Measurements from ENCODE around the gene MYO1A.
"Not testable (repeated sequence)": the region's sequence is repeated elsewhere in the genome, so short reads cannot be mapped to it uniquely, and the experiment has no call there.

MYO1A gene

DNA sequence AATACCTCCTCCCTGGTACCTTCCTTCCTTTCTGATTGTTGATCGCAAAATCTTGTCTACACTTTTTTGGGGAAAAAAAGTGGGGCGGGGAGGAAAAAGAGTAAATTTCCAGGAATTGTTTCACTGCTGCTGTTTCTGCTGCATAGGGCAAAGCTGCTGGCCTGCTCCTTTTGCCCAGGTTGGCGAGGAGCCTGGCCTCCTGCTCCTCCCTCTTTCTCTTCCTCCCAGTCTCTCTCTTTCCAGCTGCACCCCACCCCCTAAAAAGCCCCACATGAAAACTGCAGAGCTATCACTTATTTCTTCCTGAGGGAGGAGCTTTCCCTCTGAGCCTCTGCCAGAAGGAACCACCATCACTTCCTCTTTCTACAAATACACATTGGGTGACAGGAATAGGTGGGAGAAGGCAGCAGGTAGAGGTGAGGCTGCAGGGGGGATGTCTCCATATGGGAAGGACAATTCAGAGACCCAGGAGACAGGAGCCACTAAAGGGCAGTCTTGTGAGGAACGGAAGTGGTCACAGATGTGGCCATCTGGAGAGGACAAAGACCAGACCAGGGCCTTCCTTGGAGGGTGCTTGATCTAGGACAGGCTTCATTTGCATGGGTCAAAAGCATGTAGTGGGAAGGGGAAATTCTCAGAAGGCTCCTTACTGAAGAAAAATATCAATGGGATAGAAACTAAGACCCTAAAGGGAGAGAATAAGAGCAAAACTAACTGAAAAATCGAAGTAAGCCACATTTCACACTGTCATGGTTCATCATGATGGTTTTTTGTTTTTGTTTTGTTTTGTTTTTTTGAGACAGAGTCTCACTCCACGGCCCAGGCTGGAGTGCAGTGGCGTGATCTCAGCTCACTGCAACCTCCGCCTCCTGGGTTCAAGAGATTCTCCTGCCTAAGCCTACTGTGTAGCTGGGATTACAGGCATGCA, 58.3 kb downstream of the MYO1A start:
- peak in 1 of 2 donors; percentile 48 for DNase-seq

DNA sequence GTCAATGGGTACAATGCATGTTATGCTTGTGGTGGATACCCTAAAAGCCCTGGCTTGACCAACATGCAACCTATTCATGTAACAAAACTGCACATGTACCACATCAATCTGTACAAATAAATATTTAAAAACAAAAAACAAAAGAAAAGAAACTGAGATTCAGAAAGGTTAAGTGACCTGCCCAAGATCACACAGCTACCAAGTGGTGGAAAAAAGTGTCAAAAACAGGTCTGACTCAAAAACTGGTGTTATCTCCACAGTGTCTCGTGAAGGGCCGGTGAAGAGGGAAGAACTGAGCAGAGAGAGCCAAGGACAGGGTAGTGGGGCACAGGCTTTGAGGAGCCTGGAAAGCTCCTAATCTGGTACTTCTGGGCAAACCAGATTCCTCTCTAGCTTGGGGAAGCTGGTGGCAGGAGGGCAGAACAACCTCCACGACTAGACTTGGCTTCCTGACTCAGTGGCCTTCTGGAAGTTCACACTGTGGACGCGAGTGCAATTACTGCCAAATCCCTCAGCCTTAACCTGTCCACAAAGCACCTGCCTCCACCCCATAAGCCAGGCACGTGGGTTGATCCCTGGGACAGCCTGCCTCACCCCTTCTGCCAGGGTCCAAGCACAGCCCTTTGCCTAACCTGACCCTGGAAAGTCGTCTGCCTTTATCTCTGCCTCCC, 59.1 kb downstream of the MYO1A start:
- no peak for DNase-seq

DNA sequence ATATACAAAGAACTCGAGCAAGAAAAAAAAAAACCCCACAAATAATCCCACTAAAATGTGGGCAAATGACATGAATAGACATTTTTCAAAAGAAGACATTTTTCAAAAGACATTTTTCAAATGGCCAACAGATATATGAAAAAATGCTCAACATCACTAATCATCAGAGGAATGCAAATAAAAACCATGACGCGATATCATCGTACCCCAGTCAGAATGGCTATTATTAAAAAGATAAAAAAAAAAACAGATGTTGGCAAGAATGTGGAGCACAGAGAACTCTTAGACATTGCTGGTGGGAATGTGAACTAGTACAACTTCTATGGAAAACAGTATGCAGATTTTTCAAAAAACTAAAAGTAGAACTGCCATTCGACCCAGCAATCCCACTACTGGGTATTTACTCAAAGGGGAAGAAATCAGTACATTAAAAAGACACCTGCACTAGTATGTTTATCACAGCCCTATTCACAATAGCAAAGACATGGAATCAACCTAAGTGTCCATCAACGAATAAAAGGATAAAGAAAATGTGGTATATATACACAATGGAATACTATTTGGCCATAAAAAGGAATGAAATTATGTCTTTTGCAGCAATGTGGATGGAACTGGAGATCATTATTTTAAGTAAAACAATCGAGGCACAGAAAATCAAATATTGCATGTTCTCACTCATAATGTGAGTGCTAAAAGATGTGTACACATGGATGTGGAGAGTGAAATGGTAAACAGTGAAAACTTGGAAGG, 59.9 kb downstream of the MYO1A start:
- DNase-seq, result no peak

DNA sequence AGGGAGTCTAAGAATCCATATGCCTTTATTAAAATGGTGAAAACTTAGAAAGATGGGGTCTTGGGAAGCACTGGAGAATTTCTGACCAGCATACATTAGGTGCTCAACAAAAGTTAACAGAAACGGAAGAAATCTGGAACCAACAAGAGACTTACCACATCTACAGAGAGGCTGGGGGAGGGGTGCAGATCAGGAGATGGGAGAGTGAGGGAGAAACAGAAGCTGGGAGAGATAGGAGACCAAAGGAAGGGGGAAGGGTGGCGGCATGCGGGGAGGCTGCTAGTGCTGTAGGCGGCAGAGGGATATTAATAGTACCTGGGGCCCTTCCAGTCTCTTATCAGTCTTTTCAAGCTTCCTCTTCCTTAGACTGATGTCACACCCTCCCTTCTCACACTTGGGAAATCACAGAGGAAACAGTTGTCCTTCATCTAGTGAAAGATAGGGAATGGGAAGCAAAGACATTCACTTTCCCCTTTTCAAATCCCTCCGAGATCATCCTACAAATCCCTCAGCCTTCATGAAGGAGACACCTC, 61.7 kb downstream of the MYO1A start:
- DNase-seq, result peak in 1 of 2 donors; percentile 63

DNA sequence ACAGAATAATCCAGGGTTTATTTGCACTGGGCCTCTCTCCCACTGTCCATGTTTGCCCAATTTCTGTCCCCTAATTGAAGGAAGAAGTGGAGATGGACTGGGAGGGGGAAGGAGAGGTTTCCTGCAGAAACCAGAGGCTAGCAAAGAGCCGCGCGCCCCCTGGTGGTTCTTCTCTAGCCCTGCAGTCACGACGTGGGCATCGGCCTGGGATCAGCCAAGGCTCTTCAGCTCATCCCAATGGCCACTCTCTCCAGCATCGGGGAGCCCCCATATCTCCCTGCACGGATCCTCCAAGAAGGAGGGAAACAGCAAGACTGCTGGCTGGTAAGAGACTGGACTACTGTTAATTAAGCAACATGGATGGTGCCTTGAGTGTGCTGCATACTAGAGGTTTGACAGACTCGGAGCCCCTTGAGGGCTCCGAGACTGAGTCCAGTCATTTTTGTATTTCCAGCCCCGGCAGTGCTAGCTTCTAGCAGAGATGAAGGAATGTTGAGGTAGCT, 62.3 kb downstream of the MYO1A start:
- DNase-seq, result peak; percentile 58 to 94

DNA sequence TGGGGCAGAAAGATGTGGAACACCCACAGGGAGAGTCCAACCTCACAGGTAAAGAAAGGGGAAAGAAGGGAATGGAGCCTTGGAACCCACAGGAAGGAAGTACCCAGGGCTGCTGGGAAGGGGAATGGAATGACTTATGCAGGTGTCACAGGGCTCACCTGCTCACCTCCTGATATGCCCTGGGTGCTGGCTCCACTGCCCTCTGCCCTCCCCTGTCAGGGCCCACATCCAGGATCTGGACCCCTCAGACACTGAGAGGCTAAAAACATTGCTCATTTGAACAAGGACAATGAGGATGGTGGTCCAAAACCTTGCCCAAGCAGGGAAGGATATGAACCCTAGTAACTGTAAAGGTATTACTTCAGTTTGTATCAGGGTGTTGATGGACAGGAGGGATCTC, 62.9 kb downstream of the MYO1A start:
- DNase-seq, result no peak

DNA sequence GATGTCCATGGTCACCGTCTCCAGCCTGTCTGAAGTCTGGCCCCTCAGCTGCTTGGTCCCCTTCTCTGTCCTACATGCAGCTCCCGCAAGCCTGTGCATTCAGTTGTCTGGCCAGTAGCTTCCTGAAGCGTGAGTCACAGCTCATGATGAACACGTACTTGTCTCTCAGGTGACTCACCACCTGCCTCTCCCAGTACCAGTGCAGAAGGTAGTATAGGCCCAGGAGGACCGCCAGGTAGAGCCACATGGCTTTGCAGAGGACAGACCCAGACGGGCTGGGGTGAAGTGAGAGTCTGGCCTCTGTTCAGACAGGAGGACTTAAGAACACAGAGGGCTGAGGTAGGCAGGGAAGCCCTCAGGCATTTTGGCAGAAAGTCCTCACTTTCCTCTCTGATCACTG, 64.2 kb downstream of the MYO1A start:
- DNase-seq, result not testable (repeated sequence)

DNA sequence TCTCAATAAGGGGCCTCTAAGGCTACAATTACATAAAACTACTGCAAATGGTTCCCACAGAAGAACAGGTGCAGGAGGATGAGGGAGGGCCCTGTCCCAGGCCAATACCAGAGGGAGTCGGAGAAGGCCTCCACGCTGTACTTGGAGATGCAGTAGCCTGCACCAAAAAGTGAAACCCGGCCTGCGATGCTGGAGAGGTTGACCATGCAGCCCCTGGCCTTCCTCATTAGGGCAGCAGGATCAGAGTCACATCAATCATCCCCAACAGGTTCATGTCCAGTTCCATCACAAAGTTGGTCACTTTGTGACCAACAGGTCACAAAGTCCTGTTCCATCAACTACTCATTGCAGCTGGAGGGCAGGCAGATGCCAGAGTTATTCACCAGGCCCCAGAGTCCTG, 66.5 kb downstream of the MYO1A start:
- no peak for DNase-seq

DNA sequence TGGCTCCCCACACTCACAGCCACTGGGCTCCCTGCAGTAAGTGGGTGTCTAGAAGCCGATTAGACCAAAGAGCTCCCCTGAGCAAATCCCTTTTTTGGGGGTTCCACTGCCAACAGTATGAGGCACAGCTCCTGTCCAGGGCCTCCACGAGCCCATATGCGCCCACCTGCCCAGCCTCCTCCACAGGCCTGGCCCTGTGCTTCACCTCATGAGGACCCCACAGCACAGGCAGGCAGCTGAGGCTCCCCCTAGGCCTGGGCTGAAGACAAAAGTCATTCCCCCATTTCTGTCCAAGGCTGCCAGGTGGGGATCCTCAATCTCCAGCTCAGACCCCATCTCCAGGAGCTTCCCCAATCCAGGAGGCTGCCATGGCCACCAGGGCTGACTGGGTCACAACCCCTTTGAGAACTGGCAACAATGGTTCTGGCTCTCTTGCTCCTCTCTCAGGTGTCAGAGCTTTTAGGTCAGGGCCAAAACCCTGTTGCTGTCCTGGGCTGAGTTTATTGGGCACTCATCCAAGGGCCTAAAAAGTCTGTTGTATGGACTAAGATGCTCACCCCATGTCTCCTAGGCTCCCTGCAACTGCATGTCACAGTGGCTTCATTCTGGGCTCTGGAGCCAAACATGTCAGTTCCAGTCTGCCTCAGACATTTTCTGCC, 67.2 kb downstream of the MYO1A start:
- DNase-seq, result not testable (repeated sequence)

DNA sequence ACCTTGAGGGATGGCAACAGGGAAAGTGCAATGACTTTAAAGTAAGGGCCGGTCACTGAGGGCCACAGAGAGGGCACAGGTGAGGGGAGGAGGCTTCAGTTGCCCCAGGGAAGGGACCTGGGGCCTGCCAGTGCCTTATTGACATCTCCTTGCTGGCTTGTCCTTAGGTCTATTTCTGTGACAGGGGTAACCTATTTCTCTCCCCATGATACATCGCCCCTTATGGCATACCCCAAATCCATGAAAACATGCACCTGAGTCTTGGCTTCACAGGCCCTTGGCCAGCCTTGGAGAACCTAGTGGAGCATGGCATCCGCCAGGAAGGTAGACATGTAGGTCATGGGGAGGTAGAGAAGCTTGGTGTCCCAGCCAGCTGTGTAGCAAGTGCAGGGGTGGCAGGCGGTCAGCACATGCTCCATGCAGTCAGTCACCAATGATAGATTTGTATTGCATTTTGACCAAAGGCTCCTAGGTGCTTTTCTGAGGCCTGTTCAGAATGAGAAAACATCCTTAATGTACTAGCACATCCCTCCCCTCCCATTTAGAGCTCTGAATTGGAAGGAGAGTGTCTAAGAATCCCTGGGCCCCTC, 68.9 kb downstream of the MYO1A start:
- no peak for DNase-seq

DNA sequence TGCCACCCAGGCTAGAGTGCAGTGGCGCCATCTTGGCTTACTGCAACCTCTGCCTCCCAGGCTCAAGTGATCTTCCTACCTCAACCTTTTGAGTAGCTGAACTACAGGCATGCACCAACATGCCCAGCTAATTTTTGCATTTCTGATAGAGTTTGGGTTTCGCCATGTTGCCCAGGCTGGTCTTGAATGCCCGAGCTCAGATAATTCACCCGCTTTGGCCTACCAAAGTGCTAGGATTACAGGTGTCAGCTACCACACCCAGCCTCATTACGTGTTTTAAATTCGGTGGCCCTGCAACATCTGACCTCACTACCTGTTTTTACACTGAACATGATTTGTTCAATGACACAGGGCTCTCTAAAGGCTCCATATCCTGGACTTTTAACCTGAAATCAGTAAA, 69.7 kb downstream of the MYO1A start:
- DNase-seq, result no peak

DNA sequence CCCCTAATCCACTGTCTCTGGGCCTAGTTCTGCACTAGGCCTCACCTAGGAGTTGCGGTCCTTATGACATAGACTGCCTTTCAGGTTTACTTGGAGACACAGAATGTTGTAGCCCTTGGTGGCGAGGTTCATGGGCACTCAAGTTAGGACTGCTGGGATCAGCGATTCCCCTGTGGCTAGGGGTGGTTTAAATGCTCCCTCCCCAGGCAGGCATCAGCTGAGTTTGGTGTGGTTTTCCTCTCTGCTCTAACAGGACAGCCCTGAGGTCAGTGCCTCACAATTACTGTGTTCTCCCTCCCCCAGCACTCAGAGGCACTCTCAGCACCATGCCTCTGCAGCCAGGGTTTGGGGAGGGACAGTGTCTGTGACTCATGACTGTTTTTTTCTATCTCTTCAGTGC, 70.3 kb downstream of the MYO1A start:
- DNase-seq, result no peak

All from inflammatory macrophage treated with lipopolysaccharide for 1 hour (primary cell).